HEK293 (cell line): ENCODE data around the gene RCOR1.

Source experiments
- CTCF ChIA-PET: fragments of 350-600 bp; formaldehyde crosslinking; extraction: SDS; loops from one replicate; lab custom pipeline; 2021; ENCODE audit warnings: antibody characterized with exemption; lab: Yijun Ruan, JAX
- POLR2A ChIA-PET: fragments of 300-600 bp; formaldehyde crosslinking; extraction: SDS; loops from one replicate; lab custom pipeline; 2020; ENCODE audit warnings: antibody characterized with exemption, inconsistent platforms; lab: Yijun Ruan, JAX
- H3K27ac ChIP-seq: fragments of 200-500 bp; sonication (Bioruptor generic); 2 replicates; pipeline ENCODE4 v1.5.1; 2014; ENCODE audit warnings: low read depth, low read length, control low read depth, inconsistent platforms; ENCODE audit errors: extremely low read depth
- H3K36me3 ChIP-seq, 2 experiments: fragments of 200-500 bp in 1 of 2; sonication (Bioruptor generic) in 1 of 2; 1 replicate in 1 of 2; 2 replicates in 1 of 2; pipeline ENCODE4 v1.5.1; 2014 to 2017; ENCODE audit warnings: inconsistent platforms in 2 of 2, low read length in 2 of 2; ENCODE audit not compliant: control insufficient read depth in 2 of 2, insufficient read depth in 1 of 2
- H3K4me1 ChIP-seq: fragments of 200-500 bp; sonication (Bioruptor generic); 2 replicates; pipeline ENCODE4 v1.5.1; 2014; ENCODE audit warnings: mild to moderate bottlenecking, low read length, inconsistent platforms; ENCODE audit not compliant: control insufficient read depth, insufficient read depth
- H3K4me3 ChIP-seq: 2 replicates; pipeline ENCODE4 v1.5.1; 2011; ENCODE audit warnings: low read depth, mild to moderate bottlenecking, control low read depth, low read length, moderate library complexity
- H3K9me3 ChIP-seq: fragments of 200-500 bp; sonication (Bioruptor generic); 2 replicates; pipeline ENCODE4 v1.5.1; 2014; ENCODE audit warnings: low read depth, low read length, inconsistent platforms; ENCODE audit not compliant: control insufficient read depth, insufficient read depth
- GLI2 ChIP-seq: fragments of 450-650 bp; formaldehyde crosslinking; IDR thresholded peaks from 2 replicates; pipeline ENCODE4; 2017; ENCODE audit warnings: missing biosample characterization, missing genetic modification characterization, low read depth, borderline replicate concordance
- KLF16 ChIP-seq: fragments of 450-650 bp; formaldehyde crosslinking; IDR thresholded peaks from 2 replicates; pipeline ENCODE4 v1.5.1; 2017; ENCODE audit warnings: missing biosample characterization, missing genetic modification characterization
- PRDM1 ChIP-seq: fragments of 450-650 bp; formaldehyde crosslinking; IDR thresholded peaks from 2 replicates; pipeline ENCODE4; 2016; ENCODE audit warnings: missing biosample characterization, missing genetic modification characterization
- SCRT2 ChIP-seq: fragments of 450-650 bp; formaldehyde crosslinking; IDR thresholded peaks from 2 replicates; pipeline ENCODE4 v1.5.1; 2016; ENCODE audit warnings: missing biosample characterization, missing genetic modification characterization
- SP3 ChIP-seq: fragments of 450-650 bp; formaldehyde crosslinking; IDR thresholded peaks from 2 replicates; pipeline ENCODE4 v1.5.1; 2016; ENCODE audit warnings: missing biosample characterization, missing genetic modification characterization
- TCF7L2 ChIP-seq: IDR thresholded peaks from 2 replicates; pipeline ENCODE4 v1.6.1; 2011; ENCODE audit warnings: low read depth, mild to moderate bottlenecking, inconsistent platforms, low read length, moderate library complexity, borderline replicate concordance
- WT1 ChIP-seq: fragments of 450-650 bp; formaldehyde crosslinking; IDR thresholded peaks from 2 replicates; pipeline ENCODE4 v1.5.1; 2016; ENCODE audit warnings: missing biosample characterization, missing genetic modification characterization
- ZBTB17 ChIP-seq: fragments of 450-650 bp; formaldehyde crosslinking; IDR thresholded peaks from 2 replicates; pipeline ENCODE4 v1.5.1; 2016; ENCODE audit warnings: missing biosample characterization, missing genetic modification characterization
- ZBTB8A ChIP-seq: fragments of 450-650 bp; formaldehyde crosslinking; IDR thresholded peaks from 2 replicates; pipeline ENCODE4 v1.5.1; 2016; ENCODE audit warnings: missing biosample characterization, missing genetic modification characterization
- ZEB2 ChIP-seq: fragments of 450-650 bp; formaldehyde crosslinking; IDR thresholded peaks from 2 replicates; pipeline ENCODE4 v1.5.1; 2016; ENCODE audit warnings: missing biosample characterization, missing genetic modification characterization
- ZNF140 ChIP-seq: fragments of 450-650 bp; formaldehyde crosslinking; IDR thresholded peaks from 2 replicates; pipeline ENCODE4 v1.5.1; 2016; ENCODE audit warnings: missing biosample characterization, missing genetic modification characterization
- ZNF169 ChIP-seq: fragments of 450-650 bp; formaldehyde crosslinking; IDR thresholded peaks from 2 replicates; pipeline ENCODE4 v1.5.1; 2016; ENCODE audit warnings: missing biosample characterization, missing genetic modification characterization
- ZNF202 ChIP-seq: fragments of 450-650 bp; formaldehyde crosslinking; IDR thresholded peaks from 2 replicates; pipeline ENCODE4 v1.5.1; 2016; ENCODE audit warnings: missing biosample characterization, missing genetic modification characterization, borderline replicate concordance
- ZNF311 ChIP-seq: fragments of 450-650 bp; formaldehyde crosslinking; IDR thresholded peaks from 2 replicates; pipeline ENCODE4 v1.5.1; 2017; ENCODE audit warnings: missing biosample characterization, missing genetic modification characterization, borderline replicate concordance
- ZNF341 ChIP-seq: fragments of 450-650 bp; formaldehyde crosslinking; IDR thresholded peaks from 2 replicates; pipeline ENCODE4; 2016; ENCODE audit warnings: low read depth, missing biosample characterization, missing genetic modification characterization
- ZNF366 ChIP-seq: fragments of 450-650 bp; formaldehyde crosslinking; conservative IDR thresholded peaks from 2 replicates; pipeline ENCODE4 v1.5.1; 2016; ENCODE audit warnings: missing biosample characterization, missing genetic modification characterization
- ZNF37A ChIP-seq: fragments of 450-650 bp; IDR thresholded peaks from 2 replicates; pipeline ENCODE4 v1.5.1; 2018; ENCODE audit warnings: missing biosample characterization, missing genetic modification characterization
- ZNF561 ChIP-seq: fragments of 450-650 bp; IDR thresholded peaks from 2 replicates; pipeline ENCODE4 v1.5.1; 2018; ENCODE audit warnings: missing biosample characterization, missing genetic modification characterization, borderline replicate concordance
- ZNF654 ChIP-seq: fragments of 450-650 bp; formaldehyde crosslinking; IDR thresholded peaks from 2 replicates; pipeline ENCODE4 v1.5.1; 2016; ENCODE audit warnings: low read depth, missing biosample characterization, missing genetic modification characterization
- ZNF660 ChIP-seq: fragments of 450-650 bp; IDR thresholded peaks from 2 replicates; pipeline ENCODE4 v1.5.1; 2018; ENCODE audit warnings: missing biosample characterization, mild to moderate bottlenecking, missing genetic modification characterization
- TF ChIP-seq, protein P1 (sequence below): fragments of 450-650 bp; formaldehyde crosslinking; IDR thresholded peaks from 2 replicates; pipeline ENCODE4 v1.5.1; 2016; ENCODE audit warnings: missing biosample characterization, missing genetic modification characterization
- TF ChIP-seq, protein P2 (sequence below): fragments of 450-650 bp; formaldehyde crosslinking; IDR thresholded peaks from 2 replicates; pipeline ENCODE4; 2016; ENCODE audit warnings: missing biosample characterization, missing genetic modification characterization
- TF ChIP-seq, protein P3 (sequence below): fragments of 450-650 bp; IDR thresholded peaks from 2 replicates; pipeline ENCODE4 v1.5.1; 2018; ENCODE audit warnings: missing biosample characterization, mild to moderate bottlenecking, missing genetic modification characterization
- TF ChIP-seq, protein P4 (sequence below): fragments of 450-650 bp; formaldehyde crosslinking; IDR thresholded peaks from 2 replicates; pipeline ENCODE4 v1.5.1; 2017; ENCODE audit warnings: missing biosample characterization, missing genetic modification characterization
- TF ChIP-seq, protein P5 (sequence below): fragments of 450-650 bp; formaldehyde crosslinking; IDR thresholded peaks from 2 replicates; pipeline ENCODE4 v1.5.1; 2017; ENCODE audit warnings: missing biosample characterization, missing genetic modification characterization

Gene RCOR1

DNA sequence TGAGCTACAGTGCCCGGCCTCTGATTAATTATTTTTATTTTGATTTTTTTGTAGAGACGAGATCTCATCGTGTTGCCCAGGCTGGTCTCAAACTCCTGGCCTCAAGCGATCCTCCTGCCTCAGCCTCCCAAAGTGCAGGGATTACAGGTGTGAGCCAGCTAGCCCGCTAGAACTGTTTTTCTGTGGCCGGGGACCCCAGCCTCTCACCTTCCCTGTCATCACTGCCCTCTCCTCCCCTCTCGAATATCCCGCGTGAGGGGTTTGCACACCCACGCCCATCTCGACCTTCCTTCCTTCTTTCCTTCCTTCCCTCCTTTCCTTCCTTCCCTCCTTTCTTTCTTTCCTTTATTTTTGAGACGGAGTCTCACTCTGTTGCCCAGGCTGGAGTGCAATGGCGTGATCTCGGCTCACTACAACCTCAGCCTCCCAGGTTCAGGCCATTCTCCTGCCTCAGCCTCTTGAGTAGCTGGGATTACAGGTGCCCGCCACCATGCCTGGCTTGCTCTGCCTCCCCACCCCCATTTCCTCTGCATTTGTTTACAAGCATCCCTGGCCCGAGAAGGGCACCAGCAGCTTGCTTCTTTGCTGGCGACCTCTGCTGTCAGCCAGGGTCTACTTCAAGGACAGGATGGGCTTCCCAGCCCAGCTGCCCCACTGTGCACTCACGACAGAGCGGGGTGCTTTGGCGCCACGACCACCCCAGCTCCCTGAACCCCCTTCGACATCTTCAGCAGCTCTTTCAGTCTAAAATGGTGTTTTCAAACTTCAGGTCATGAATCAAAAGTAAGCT, 180.5 kb downstream of the RCOR1 start (continued):
- TF ChIP-seq ZNF169 (tag by site-specific recombination) (no peak), ZNF202 (tag by site-specific recombination) (no peak), ZEB2 (no peak), ZNF140 (tag by site-specific recombination) (no peak), GLI2 (tag by site-specific recombination) (no peak)
- TF ChIP-seq, protein P1, sequence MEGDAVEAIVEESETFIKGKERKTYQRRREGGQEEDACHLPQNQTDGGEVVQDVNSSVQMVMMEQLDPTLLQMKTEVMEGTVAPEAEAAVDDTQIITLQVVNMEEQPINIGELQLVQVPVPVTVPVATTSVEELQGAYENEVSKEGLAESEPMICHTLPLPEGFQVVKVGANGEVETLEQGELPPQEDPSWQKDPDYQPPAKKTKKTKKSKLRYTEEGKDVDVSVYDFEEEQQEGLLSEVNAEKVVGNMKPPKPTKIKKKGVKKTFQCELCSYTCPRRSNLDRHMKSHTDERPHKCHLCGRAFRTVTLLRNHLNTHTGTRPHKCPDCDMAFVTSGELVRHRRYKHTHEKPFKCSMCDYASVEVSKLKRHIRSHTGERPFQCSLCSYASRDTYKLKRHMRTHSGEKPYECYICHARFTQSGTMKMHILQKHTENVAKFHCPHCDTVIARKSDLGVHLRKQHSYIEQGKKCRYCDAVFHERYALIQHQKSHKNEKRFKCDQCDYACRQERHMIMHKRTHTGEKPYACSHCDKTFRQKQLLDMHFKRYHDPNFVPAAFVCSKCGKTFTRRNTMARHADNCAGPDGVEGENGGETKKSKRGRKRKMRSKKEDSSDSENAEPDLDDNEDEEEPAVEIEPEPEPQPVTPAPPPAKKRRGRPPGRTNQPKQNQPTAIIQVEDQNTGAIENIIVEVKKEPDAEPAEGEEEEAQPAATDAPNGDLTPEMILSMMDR (tag by site-specific recombination): peak; percentile 50
- TF ChIP-seq, protein P2, sequence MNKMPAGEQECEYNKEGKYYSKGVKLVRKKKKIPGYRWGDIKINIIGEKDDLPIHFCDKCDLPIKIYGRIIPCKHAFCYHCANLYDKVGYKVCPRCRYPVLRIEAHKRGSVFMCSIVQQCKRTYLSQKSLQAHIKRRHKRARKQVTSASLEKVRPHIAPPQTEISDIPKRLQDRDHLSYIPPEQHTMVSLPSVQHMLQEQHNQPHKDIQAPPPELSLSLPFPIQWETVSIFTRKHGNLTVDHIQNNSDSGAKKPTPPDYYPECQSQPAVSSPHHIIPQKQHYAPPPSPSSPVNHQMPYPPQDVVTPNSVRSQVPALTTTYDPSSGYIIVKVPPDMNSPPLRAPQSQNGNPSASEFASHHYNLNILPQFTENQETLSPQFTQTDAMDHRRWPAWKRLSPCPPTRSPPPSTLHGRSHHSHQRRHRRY (tag by site-specific recombination): no peak
- TF ChIP-seq, protein P3, sequence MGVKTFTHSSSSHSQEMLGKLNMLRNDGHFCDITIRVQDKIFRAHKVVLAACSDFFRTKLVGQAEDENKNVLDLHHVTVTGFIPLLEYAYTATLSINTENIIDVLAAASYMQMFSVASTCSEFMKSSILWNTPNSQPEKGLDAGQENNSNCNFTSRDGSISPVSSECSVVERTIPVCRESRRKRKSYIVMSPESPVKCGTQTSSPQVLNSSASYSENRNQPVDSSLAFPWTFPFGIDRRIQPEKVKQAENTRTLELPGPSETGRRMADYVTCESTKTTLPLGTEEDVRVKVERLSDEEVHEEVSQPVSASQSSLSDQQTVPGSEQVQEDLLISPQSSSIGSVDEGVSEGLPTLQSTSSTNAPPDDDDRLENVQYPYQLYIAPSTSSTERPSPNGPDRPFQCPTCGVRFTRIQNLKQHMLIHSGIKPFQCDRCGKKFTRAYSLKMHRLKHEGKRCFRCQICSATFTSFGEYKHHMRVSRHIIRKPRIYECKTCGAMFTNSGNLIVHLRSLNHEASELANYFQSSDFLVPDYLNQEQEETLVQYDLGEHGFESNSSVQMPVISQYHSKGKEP (tag by site-specific recombination): no peak

DNA sequence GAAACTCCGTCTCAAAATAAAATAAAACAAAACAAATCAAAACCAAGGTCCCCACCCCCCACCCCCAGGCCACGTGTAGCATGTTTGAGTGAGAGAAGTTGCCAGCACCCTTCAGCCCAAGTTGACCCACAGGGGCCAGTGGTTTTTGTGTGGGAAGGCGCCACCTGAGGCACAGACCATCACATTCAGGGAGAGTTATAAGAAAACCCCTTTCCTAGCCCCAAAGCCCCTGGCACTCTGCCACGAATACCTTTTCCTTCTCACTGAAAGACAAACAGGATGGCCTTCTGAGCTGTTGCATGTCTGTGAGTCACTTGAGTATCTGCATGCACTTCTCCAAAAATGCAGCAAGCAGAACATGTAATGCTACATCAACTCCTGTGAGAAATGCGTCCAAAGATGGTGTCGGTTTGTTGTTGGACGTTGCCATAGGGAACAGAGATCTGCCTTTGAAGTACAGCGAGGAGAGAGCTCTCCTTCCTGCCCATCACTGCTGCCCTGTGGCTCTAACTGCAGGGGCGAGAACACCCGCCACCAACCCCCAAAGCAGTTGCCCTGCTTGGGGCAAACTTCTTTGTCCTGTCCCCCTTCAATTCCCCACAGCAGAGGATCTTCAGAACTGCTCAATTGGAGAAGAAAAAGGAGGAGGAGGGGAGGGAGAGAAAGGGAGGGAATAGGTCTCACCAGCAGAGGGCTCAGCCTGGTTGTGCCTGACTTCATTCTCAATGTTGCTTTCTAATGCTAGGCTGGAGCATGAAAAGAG, 182.1 kb downstream of the RCOR1 start:
- CTCF ChIA-PET: interaction anchor here (0.7 to 1.3 kb wide), 7 partner anchors 28 to 307 kb away, joined by 3 to 5 read pairs (median 3); no protein-coding TSS in a partner anchor
- H3K9me3 ChIP-seq: no peaks in the 10 kb centered on the region
- POLR2A ChIA-PET: no interaction called here
- H3K4me3 ChIP-seq: no peak overlapping the region
- H3K4me1 ChIP-seq: peaks cover 5% of the 10 kb centered on the region
- no peaks in the 10 kb centered on the region for H3K36me3 ChIP-seq
- no peak overlapping the region for H3K27ac ChIP-seq
- TF ChIP-seq ZNF37A (tag by site-specific recombination): no peak
- peak; percentile 59 for TF ChIP-seq ZNF366 (tag by site-specific recombination)
- no peak for TF ChIP-seq SP3 (tag by site-specific recombination)
- TF ChIP-seq KLF16: no peak
- TF ChIP-seq, protein P3 (tag by site-specific recombination): peak; percentile 80
- peak; percentile 60 for TF ChIP-seq ZBTB17
- TF ChIP-seq, protein P4, sequence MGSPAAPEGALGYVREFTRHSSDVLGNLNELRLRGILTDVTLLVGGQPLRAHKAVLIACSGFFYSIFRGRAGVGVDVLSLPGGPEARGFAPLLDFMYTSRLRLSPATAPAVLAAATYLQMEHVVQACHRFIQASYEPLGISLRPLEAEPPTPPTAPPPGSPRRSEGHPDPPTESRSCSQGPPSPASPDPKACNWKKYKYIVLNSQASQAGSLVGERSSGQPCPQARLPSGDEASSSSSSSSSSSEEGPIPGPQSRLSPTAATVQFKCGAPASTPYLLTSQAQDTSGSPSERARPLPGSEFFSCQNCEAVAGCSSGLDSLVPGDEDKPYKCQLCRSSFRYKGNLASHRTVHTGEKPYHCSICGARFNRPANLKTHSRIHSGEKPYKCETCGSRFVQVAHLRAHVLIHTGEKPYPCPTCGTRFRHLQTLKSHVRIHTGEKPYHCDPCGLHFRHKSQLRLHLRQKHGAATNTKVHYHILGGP (tag by site-specific recombination): 0 out of 2 replicates have a peak, but pooled peaks have one; percentile 13
- TF ChIP-seq ZNF561 (tag by site-specific recombination): 0 out of 2 replicates have a peak, but pooled peaks have one; percentile 43
- TF ChIP-seq ZNF311: no peak
- peak; percentile 53; the same call in 1 of the 2 replicates for TF ChIP-seq ZNF660
- peak; percentile 60 for TF ChIP-seq ZNF654 (tag by site-specific recombination)
- TF ChIP-seq, protein P5, sequence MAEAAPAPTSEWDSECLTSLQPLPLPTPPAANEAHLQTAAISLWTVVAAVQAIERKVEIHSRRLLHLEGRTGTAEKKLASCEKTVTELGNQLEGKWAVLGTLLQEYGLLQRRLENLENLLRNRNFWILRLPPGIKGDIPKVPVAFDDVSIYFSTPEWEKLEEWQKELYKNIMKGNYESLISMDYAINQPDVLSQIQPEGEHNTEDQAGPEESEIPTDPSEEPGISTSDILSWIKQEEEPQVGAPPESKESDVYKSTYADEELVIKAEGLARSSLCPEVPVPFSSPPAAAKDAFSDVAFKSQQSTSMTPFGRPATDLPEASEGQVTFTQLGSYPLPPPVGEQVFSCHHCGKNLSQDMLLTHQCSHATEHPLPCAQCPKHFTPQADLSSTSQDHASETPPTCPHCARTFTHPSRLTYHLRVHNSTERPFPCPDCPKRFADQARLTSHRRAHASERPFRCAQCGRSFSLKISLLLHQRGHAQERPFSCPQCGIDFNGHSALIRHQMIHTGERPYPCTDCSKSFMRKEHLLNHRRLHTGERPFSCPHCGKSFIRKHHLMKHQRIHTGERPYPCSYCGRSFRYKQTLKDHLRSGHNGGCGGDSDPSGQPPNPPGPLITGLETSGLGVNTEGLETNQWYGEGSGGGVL (tag by site-specific recombination): no peak
- 0 out of 2 replicates have a peak, but pooled peaks have one; percentile 10 for TF ChIP-seq ZNF341
- TF ChIP-seq TCF7L2: peak; percentile 47; the same call in 1 of the 2 replicates
- peak; percentile 70 for TF ChIP-seq ZBTB8A (tag by site-specific recombination)
- TF ChIP-seq PRDM1 (tag by site-specific recombination): peak; percentile 80
- TF ChIP-seq SCRT2 (tag by site-specific recombination): peak; percentile 17; the same call in 1 of the 2 replicates
- 0 out of 2 replicates have a peak, but pooled peaks have one; percentile 31 for TF ChIP-seq WT1 (tag by site-specific recombination)
